H1 (cell line): ENCODE measurements around the gene CTNND2. TPM values are rescaled to one million over a fixed set of nuclear protein-coding genes. Genes with fewer than 3 reads are reported as not detected.

Experiments
- CTCF ChIA-PET: fragments of 300-600 bp; sonication (Branson Sonifier 250); formaldehyde crosslinking; loops from one replicate; lab custom pipeline; 2021; ENCODE audit not compliant: partially characterized antibody; lab: Charles Lee
- POLR2A ChIA-PET: fragments of 300-600 bp; sonication (Branson Sonifier 250); formaldehyde crosslinking; loops from one replicate; lab custom pipeline; 2021; ENCODE audit warnings: inconsistent platforms; ENCODE audit not compliant: partially characterized antibody; lab: Charles Lee
- DNase-seq, 2 experiments: peaks; one replicate each; pipeline versions ENCODE4 v3.0.0 to v3.0.0-alpha.2; 2010 to 2022; ENCODE audit warnings: low spot score in 2 of 2, low read depth in 1 of 2, mixed read lengths in 1 of 2
- FAIRE-seq: peaks from 2 replicates; lab custom pipeline; 2011; peaks lifted over from hg19 to GRCh38; lab: Jason Lieb, UNC
- H2AFZ ChIP-seq: 2 replicates; pipeline ENCODE4 v1.8.1; 2012; ENCODE audit warnings: low read length, inconsistent platforms
- H2AK5ac ChIP-seq: 2 replicates; pipeline ENCODE4 v1.6.1; 2013; ENCODE audit warnings: low read depth, low read length
- H2BK120ac ChIP-seq: replicated peaks from 2 replicates; pipeline ENCODE3; 2013; ENCODE audit warnings: low read depth, low read length, inconsistent platforms
- H2BK12ac ChIP-seq: 2 replicates; pipeline ENCODE4 v1.6.1; 2013; ENCODE audit warnings: low read depth, low read length
- H2BK15ac ChIP-seq: 2 replicates; pipeline ENCODE4 v1.6.1; 2013; ENCODE audit warnings: low read length
- H2BK20ac ChIP-seq: 2 replicates; pipeline ENCODE4 v1.6.1; 2013; ENCODE audit warnings: low read length
- H2BK5ac ChIP-seq: 2 replicates; pipeline ENCODE4 v1.6.1; 2013; ENCODE audit warnings: low read depth, low read length
- H3K14ac ChIP-seq: 2 replicates; pipeline ENCODE4 v1.6.1; 2013; ENCODE audit warnings: inconsistent platforms; ENCODE audit not compliant: insufficient read length
- H3K18ac ChIP-seq: 2 replicates; pipeline ENCODE4 v1.6.1; 2013; ENCODE audit warnings: low read length; ENCODE audit errors: extremely low read depth
- H3K23ac ChIP-seq: 2 replicates; pipeline ENCODE4 v1.6.1; 2013; ENCODE audit warnings: inconsistent platforms; ENCODE audit not compliant: insufficient read length
- H3K23me2 ChIP-seq: 2 replicates; pipeline ENCODE4 v1.6.1; 2013; ENCODE audit warnings: low read depth, low read length
- H3K27ac ChIP-seq: 2 replicates; pipeline ENCODE4 v1.6.1; 2011; ENCODE audit warnings: low read depth, low read length, inconsistent platforms
- H3K27me3 ChIP-seq, 4 experiments: replicated peaks in 1 of 4; 1 replicate in 1 of 4; 2 replicates in 3 of 4; pipeline versions ENCODE4 v1.6.1 to v1.8.1; 2011 to 2013; ENCODE audit warnings: low read length in 3 of 4, mild to moderate bottlenecking in 3 of 4, inconsistent platforms in 2 of 4, mixed read lengths in 2 of 4, moderate library complexity in 1 of 4; ENCODE audit not compliant: control insufficient read depth in 3 of 4, insufficient read depth in 3 of 4; ENCODE audit errors: extremely low read depth in 1 of 4
- H3K36me3 ChIP-seq, 4 experiments: 2 replicates each; pipeline versions ENCODE4 v1.6.1 to v1.8.1; 2011 to 2013; ENCODE audit warnings: mild to moderate bottlenecking in 4 of 4, low read length in 3 of 4, moderate library complexity in 2 of 4, control low read depth in 1 of 4, inconsistent platforms in 1 of 4; ENCODE audit not compliant: insufficient read depth in 4 of 4, control insufficient read depth in 2 of 4
- H3K4ac ChIP-seq: replicated peaks from 2 replicates; pipeline ENCODE3; 2013; ENCODE audit warnings: low read length, low read depth, mixed read lengths, inconsistent platforms; ENCODE audit not compliant: insufficient read length
- H3K4me1 ChIP-seq, 4 experiments: replicated peaks in 1 of 4; 1 replicate in 1 of 4; 2 replicates in 3 of 4; pipeline versions ENCODE4 v1.6.1 to v1.8.1; 2011 to 2013; ENCODE audit warnings: low read length in 3 of 4, inconsistent platforms in 2 of 4, mixed read lengths in 1 of 4; ENCODE audit not compliant: insufficient read depth in 4 of 4, control insufficient read depth in 3 of 4
- H3K4me2 ChIP-seq, 2 experiments: 2 replicates each; pipeline versions ENCODE4 v1.6.1 to v1.8.1; 2011 to 2013; ENCODE audit warnings: low read depth in 2 of 2, low read length in 2 of 2, control low read depth in 1 of 2, inconsistent platforms in 1 of 2, mild to moderate bottlenecking in 1 of 2; ENCODE audit not compliant: insufficient read depth in 1 of 2
- H3K4me3 ChIP-seq, 4 experiments: fragments of 200-600, 300-600 bp in 1 of 4; sonication (generic), shearing (Covaris generic), sonication (Bioruptor Twin) in 1 of 4; 2 replicates each; pipeline versions ENCODE4 v1.5.1 to v1.8.1; 2011 to 2016; ENCODE audit warnings: low read length in 4 of 4, low read depth in 3 of 4, control low read depth in 2 of 4, inconsistent platforms in 2 of 4, mild to moderate bottlenecking in 2 of 4, mixed read lengths in 1 of 4, moderate library complexity in 1 of 4; ENCODE audit not compliant: insufficient read depth in 2 of 4; ENCODE audit errors: extremely low read depth in 1 of 4
- H3K56ac ChIP-seq: replicated peaks from 2 replicates; pipeline ENCODE3; 2013; ENCODE audit warnings: low read depth, mild to moderate bottlenecking, mixed read lengths, low read length, inconsistent platforms; ENCODE audit not compliant: insufficient read length
- H3K79me1 ChIP-seq: 2 replicates; pipeline ENCODE4 v1.6.1; 2013; ENCODE audit warnings: low read depth, low read length, control low read depth
- H3K79me2 ChIP-seq, 2 experiments: 2 replicates each; pipeline versions ENCODE4 v1.6.1 to v1.8.1; 2012 to 2013; ENCODE audit warnings: low read length in 2 of 2, mild to moderate bottlenecking in 2 of 2, inconsistent platforms in 1 of 2; ENCODE audit not compliant: insufficient read depth in 2 of 2, control insufficient read depth in 1 of 2
- H3K9ac ChIP-seq, 4 experiments: replicated peaks in 1 of 4; 1 replicate in 1 of 4; 2 replicates in 3 of 4; pipeline versions ENCODE4 v1.6.1 to v1.8.1; 2011 to 2013; ENCODE audit warnings: low read depth in 3 of 4, low read length in 3 of 4, control low read depth in 2 of 4, mild to moderate bottlenecking in 2 of 4, moderate library complexity in 2 of 4, inconsistent platforms in 1 of 4; ENCODE audit errors: extremely low read depth in 1 of 4
- H3K9me3 ChIP-seq, 2 experiments: 2 replicates each; pipeline versions ENCODE4 v1.6.1 to v1.8.1; 2012 to 2013; ENCODE audit warnings: mild to moderate bottlenecking in 2 of 2, moderate library complexity in 2 of 2, control low read depth in 1 of 2, inconsistent platforms in 1 of 2, low read depth in 1 of 2, low read length in 1 of 2, mixed read lengths in 1 of 2; ENCODE audit not compliant: insufficient read depth in 2 of 2
- H4K20me1 ChIP-seq, 2 experiments: replicated peaks in 1 of 2; 2 replicates each; pipeline versions ENCODE3 to v1.8.1; 2011 to 2013; ENCODE audit warnings: inconsistent platforms in 2 of 2, low read length in 2 of 2, mild to moderate bottlenecking in 1 of 2; ENCODE audit not compliant: insufficient read depth in 2 of 2, control insufficient read depth in 1 of 2
- H4K5ac ChIP-seq: 2 replicates; pipeline ENCODE4 v1.6.1; 2013; ENCODE audit warnings: low read length, low read depth, mixed read lengths, inconsistent platforms; ENCODE audit not compliant: insufficient read length
- H4K8ac ChIP-seq: 2 replicates; pipeline ENCODE4 v1.8.0; 2013; ENCODE audit warnings: mild to moderate bottlenecking, moderate library complexity, low read length, inconsistent platforms; ENCODE audit not compliant: insufficient read depth; ENCODE audit errors: extremely low read depth
- H4K91ac ChIP-seq: replicated peaks from 2 replicates; pipeline ENCODE3; 2013; ENCODE audit warnings: low read length, mixed read lengths, inconsistent platforms; ENCODE audit not compliant: insufficient read length
- ATF3 ChIP-seq: IDR thresholded peaks from 2 replicates; pipeline ENCODE4 v1.6.1; 2011; ENCODE audit warnings: low read depth, mild to moderate bottlenecking, low read length; ENCODE audit not compliant: insufficient read depth
- CREB1 ChIP-seq: IDR thresholded peaks from 2 replicates; pipeline ENCODE4 v1.6.1; 2012; ENCODE audit warnings: inconsistent platforms
- GTF2F1 ChIP-seq: IDR thresholded peaks from 2 replicates; pipeline ENCODE4 v1.6.1; 2012; ENCODE audit warnings: low read depth, low read length, improper control_type of control experiment, borderline replicate concordance
- MAFK ChIP-seq: IDR thresholded peaks from 2 replicates; pipeline ENCODE4 v1.6.1; 2012; ENCODE audit warnings: low read depth, mild to moderate bottlenecking, improper control_type of control experiment, low read length
- PHF8 ChIP-seq: fragments of 200-600 bp; sonication (generic); conservative IDR thresholded peaks from 2 replicates; pipeline ENCODE4 v1.7.1; 2012; ENCODE audit warnings: low read depth, mild to moderate bottlenecking, inconsistent platforms, low read length, moderate library complexity
- RNF2 ChIP-seq: fragments of 200-900, 300-1000 bp; sonication (generic); IDR thresholded peaks from 2 replicates; pipeline ENCODE4 v1.7.1; 2016; ENCODE audit warnings: borderline replicate concordance, low read depth, mild to moderate bottlenecking, antibody characterized with exemption, low read length; ENCODE audit not compliant: poor library complexity, severe bottlenecking; ENCODE audit errors: missing control alignments
- SIX5 ChIP-seq: IDR thresholded peaks from 2 replicates; pipeline ENCODE4 v1.6.1; 2011; ENCODE audit warnings: mild to moderate bottlenecking, low read depth, low read length
- SUZ12 ChIP-seq: fragments of 200-600 bp; sonication (generic); IDR thresholded peaks from 2 replicates; pipeline ENCODE4 v1.6.1; 2012; ENCODE audit warnings: mild to moderate bottlenecking, inconsistent platforms, low read length, moderate library complexity, mixed read lengths
- USF2 ChIP-seq: IDR thresholded peaks from 2 replicates; pipeline ENCODE4 v1.6.1; 2011; ENCODE audit warnings: low read length, improper control_type of control experiment
- WGBS, 2 experiments: shearing (Covaris generic) in 1 of 2; methylation state at CpG; one replicate each; pipeline versions ENCODE4 v1.1.6 to v1.1.7; 2013 to 2015; ENCODE audit warnings: low lambda C conversion rate in 2 of 2, mixed read lengths in 2 of 2, inconsistent platforms in 1 of 2, low coverage in 1 of 2, missing lambda C conversion rate in 1 of 2; ENCODE audit not compliant: insufficient replicate concordance in 2 of 2, insufficient coverage in 1 of 2, insufficient read length in 1 of 2; ENCODE audit errors: extremely low coverage in 1 of 2, missing lambda C conversion rate in 1 of 2; 5-methylcytosine and 5-hydroxymethylcytosine counted together
- polyA plus RNA-seq, 7 experiments: library from polyadenylated mRNA; depleted of rRNA in 3 of 7; stranded (reverse) in 5 of 7; unstranded in 2 of 7; fragments of >200 nt in 5 of 7; fragments of 200-250 nt in 2 of 7; gene quantifications; 1 replicate in 5 of 7; 2 replicates in 1 of 7; 4 replicates in 1 of 7; pipeline versions ENCODE4 v1.2.1 to v1.2.3, GENCODE V29; 2011 to 2013; ENCODE audit warnings: missing spikeins in 2 of 7, mixed read lengths in 2 of 7
- total RNA-seq: library from RNA; stranded (reverse); fragmentation: NEBNext Ultra II Directional; extraction: Animal tissue kit (Norgen Biotek cat#: 25700); gene quantifications from 2 replicates; pipeline ENCODE4 v1.2.1, GENCODE V29; 2021

The CTNND2 gene
- total and polyA plus RNA-seq, 2 of the 8 experiments (the other 6 are each of a cell fraction or from before 2014, with no cell fraction given): 7.4 to 14.2 TPM

GRCh38 chr5:11222169-11222568 lies 682.1 kb downstream of the CTNND2 start:
- Histone ChIP-seq H3K79me1 (no peaks in the 10 kb centered on the region), H3K4me1 (no peaks in the 10 kb centered on the region), H3K14ac (no peak overlapping the region), H2BK5ac (no peak overlapping the region), H3K4ac (no peak overlapping the region), H3K27ac (no peak overlapping the region), H2BK15ac (no peak overlapping the region), H4K5ac (no peak overlapping the region), H3K9me3 (no peaks in the 10 kb centered on the region), H3K4me2 (no peak overlapping the region), H4K8ac (no peak overlapping the region), H3K56ac (no peak overlapping the region), H2BK20ac (no peak overlapping the region), H3K18ac (no peak overlapping the region), H3K9ac (no peak overlapping the region), H3K23me2 (no peaks in the 10 kb centered on the region), H2AK5ac (no peak overlapping the region), H3K79me2 (no peaks in the 10 kb centered on the region), H3K36me3 (no peaks in the 10 kb centered on the region), H2AFZ (no peak overlapping the region), H4K91ac (no peak overlapping the region), H3K23ac (no peak overlapping the region), H3K27me3 (no peaks in the 10 kb centered on the region), H2BK120ac (no peak overlapping the region), H3K4me3 (no peak overlapping the region), H4K20me1 (no peaks in the 10 kb centered on the region), H2BK12ac (no peak overlapping the region)
- FAIRE-seq: no peak
- WGBS, 2 experiments: 91% methylated on average over 4 of the region's 5 CpGs; no CpG with 5 or more reads in 1 of the 2 experiments
- no peak for DNase-seq
- TF ChIP-seq CREB1: no peak
- no peak for TF ChIP-seq ATF3
- TF ChIP-seq RNF2: no peak
- no peak for TF ChIP-seq SIX5
- no peak for TF ChIP-seq PHF8
- no peak for TF ChIP-seq USF2
- TF ChIP-seq MAFK: no peak
- TF ChIP-seq GTF2F1: no peak
- no peak for TF ChIP-seq SUZ12
- POLR2A ChIA-PET: no interaction called here
- CTCF ChIA-PET: interaction anchor here (0.6 kb wide), 1 partner anchor 528 kb away, joined by 4 read pairs; no protein-coding TSS in a partner anchor
